SW 1271 (cell line): ENCODE results near the gene TLX3.

Experiments used
- DNase-seq, 2 experiments: peaks; one replicate each; lab custom pipeline; 2025; lab: John Stamatoyannopoulos, UW

Gene TLX3

DNA sequence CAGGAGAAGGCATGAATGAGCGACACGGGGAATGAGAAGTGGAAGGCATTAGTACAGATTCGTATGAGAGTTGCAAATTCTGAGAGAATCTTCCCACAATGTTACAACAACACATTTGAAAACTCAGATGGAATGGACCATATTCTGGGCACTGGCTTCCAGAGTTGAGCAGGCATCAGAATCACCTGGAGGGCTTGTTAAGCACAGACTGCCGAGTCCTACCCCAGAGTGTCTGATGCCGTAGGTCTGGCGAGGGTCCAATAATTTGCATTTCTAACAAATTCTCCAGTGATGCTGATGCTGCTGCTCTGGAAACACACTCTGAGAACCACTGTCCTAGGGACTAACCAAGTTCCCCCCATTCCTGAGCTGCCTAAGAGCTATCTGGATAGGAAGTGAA lies 2.9 kb upstream of the TLX3 start:
- DNase-seq, result no peak

DNA sequence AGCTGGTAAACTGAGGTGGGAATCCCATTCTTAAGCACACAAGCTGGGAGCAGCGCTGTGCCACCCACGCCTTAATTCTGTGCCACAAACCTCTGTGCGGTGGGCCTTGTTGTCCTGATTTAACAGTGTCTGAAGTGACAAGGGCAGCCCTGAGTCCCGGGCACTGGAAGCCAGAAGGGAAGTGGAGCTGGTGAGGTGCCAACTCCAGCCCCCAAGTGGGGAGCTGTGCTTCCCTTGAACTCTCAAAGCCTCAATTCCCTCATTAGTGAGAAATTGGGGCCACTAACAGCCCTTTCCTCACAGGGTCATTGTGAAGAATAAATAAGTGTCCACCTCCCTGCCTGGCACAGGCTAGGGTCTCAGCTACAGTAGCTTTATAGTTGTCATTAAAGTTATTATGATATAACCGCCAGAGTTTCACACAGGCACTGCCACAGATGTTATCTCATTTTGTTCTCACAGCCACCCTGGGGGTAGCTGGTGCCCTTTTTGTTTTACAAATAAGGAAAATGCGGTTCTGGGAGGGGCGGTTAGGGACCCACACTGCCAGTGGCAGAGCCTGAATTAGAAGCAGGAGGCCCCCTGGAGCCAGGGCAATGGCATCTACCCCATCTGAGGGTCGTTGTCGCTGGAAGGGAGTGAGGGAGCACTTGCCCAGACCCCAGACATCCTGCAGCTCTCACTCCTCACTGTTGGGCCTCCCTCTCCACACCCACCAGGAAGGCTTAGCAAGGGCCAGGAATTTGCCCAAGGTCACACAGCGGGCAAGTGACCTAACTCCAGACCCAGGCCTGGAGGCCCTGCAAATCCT lies 2.1 kb upstream of the TLX3 start:
- DNase-seq, result no peak

DNA sequence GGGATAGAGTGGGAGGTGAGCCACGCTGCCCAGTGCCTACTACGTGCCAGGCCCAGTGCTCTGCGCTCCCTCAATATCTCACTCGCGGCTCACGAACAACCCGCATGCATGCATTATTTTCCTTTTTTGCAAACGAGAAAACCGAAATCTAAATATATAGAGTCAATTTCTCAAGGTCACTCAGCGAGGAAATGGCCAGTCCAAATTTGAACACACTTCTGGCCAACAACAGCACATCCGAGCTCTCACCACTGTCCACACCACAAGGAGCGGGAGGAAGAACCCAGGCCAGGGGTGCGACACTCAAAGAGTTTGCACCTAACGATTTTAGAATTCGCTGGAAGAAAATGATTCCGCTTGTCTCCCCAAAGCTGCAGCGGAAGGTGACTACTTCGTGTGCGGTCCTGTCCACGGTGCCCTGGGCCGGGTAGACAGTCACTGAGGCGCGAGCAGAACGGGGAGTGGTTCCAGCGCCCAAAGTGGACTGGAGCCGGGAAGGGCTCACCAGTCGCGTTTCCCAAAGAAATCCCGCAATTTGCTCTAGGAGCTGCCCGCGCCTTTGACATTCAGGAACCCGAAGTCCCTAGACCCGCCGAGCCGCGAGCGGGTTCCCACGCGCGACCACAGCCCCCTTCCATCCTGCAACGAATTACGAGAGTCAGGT lies 1.1 kb upstream of the TLX3 start:
- no peak for DNase-seq

DNA sequence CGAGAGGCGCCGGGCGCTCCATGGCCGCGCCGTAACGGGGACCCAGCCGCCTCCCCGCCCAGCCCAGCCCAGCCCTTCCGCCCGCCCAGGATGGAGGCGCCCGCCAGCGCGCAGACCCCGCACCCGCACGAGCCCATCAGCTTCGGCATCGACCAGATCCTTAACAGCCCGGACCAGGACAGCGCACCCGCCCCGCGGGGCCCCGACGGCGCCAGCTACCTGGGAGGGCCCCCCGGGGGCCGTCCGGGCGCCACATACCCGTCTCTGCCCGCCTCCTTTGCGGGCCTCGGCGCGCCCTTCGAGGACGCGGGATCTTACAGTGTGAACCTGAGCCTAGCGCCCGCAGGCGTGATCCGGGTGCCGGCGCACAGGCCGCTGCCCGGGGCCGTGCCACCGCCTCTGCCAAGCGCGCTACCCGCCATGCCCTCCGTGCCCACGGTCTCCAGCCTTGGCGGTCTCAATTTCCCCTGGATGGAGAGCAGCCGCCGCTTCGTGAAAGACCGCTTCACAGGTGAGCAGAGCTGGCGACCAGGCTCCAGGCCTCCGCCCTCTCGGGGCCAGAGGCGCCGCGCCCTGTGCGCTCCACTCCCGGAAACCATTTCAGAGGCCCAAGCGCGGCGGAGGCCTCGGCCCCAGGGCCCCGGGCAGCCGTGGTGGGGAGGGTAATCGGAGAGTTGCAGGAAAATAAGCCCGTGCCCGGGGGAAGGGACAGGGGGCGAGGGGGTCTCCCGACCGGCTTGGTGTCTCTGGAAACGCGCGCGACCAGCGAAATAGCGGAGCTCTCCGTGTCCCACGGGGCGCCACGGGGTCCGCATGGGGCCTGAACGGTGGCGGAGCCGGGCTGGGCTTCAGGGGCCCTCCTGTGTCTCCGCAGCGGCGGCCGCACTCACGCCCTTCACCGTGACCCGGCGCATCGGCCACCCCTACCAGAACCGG lies 496 bp downstream of the TLX3 start:
- DNase-seq, result no peak

DNA sequence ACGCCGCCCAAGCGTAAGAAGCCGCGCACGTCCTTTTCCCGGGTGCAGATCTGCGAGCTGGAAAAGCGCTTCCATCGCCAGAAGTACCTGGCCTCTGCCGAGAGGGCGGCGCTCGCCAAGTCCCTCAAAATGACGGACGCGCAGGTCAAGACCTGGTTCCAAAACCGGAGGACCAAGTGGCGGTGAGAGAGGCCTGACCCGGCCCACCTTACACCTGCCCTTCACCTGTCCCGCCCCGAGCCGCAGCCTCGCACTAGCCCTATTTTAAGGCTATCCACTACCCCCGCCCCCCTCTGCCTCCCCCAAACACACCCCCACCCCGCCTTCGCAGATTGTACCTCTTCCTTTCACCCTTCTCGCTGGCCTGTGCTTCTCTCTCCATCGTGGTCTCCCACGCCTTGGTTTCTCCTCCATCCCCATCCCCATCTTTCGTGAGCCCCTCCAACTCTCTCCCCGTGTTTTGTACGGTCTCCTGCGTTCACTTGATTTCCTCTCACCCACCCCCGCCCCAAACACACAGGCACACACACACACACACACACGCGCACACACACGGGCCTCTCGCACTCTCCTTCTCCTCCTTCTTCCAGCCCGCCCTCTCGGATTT lies 1.3 kb downstream of the TLX3 start:
- no peak for DNase-seq

DNA sequence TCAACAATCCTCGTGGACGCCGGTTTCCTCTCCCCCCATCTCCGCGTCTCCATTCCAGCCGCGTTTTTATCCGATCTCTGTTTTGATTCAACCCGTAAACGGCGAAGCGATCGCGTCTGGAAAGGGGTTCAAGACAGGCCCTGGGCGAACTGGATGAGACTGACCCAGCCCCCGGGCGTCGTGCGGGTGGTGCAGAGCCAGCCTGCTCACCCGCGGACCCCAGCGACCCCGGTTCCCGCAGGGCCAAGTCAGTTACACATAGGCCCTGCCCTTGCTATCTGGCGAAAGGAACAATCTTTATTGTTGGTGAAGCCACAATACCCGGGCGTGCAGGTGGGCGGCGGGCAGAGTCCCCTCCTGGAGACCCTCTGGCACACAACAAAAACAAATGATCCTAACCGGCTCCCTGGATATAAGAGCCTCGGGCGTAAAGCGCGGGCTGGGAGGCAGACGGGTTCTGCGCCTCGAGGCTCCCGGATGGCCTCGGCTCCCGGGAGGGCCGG lies 1.8 kb downstream of the TLX3 start:
- no peak for DNase-seq

DNA sequence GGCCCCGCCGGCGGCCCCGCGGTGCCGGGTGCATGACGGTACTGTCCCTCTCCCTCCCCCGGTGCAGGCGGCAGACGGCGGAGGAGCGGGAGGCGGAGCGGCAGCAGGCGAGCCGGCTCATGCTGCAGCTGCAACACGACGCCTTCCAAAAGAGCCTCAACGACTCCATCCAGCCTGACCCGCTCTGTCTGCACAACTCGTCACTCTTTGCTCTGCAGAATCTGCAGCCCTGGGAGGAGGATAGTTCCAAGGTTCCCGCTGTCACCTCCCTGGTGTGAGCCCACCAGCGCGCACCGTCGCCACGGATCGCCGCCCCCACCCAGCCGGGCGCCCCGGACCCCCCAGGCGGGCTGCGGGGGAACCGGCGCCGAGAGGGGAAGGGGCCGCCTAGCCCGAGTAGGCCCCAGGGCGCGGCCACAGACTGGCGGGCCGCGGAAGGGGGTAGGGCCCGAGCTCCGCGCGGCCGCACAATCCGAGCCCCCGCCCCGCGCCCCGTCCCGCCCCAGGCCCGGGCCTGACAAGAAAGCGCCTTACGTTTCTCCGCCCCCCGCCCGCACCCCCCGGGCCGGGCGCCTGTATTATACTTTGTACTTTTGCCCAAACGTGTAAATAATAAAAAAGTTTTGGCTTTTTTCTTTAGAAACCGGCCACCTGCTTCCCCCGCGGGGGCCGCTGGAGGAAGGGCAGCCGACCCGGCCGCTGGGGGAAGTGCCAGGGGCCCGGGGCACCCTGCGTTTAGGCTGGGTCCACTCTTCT lies 2.5 kb downstream of the TLX3 start:
- no peak for DNase-seq

DNA sequence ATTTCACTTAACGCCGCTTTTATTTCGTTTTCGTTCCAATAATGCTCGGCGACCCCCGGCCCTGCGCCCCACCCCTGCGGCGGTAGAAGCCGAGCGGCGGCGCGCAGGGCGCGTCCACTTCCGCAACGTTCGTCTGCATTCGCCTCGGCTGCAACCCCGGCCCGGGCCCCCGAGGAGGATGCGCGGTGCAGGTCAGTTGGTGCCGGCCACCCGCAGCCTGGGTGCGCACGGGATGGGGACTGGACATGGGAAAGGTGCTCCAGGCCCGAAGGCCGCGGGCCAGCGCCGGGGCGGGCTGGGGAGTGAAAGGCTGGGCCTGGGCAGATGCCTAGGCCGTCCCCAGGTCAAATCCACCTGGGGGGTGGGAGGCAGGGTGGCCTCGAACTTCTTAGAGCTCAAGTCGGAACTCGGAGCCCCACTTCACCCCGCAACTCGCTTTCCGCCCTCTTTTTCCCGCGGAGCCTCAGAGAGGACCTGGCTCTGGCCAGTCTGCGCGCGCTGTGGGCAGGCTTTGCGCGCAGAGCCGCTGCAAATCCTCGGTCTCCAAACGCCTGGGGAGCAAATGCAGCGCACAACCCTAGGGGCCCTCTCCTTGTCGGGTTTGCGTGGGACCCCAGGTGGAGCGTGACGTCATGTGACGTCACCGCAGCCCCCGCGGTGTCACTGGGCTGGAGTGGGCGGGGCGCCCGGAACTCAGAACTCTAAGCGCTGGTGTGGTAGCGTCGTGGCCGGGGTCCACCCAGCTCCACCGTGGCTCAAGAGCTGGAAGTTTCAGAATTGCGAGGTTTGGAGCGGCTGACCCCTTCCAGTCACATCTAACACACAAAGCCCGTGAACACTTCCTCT lies 3.3 kb downstream of the TLX3 start:
- DNase-seq, result no peak

DNA sequence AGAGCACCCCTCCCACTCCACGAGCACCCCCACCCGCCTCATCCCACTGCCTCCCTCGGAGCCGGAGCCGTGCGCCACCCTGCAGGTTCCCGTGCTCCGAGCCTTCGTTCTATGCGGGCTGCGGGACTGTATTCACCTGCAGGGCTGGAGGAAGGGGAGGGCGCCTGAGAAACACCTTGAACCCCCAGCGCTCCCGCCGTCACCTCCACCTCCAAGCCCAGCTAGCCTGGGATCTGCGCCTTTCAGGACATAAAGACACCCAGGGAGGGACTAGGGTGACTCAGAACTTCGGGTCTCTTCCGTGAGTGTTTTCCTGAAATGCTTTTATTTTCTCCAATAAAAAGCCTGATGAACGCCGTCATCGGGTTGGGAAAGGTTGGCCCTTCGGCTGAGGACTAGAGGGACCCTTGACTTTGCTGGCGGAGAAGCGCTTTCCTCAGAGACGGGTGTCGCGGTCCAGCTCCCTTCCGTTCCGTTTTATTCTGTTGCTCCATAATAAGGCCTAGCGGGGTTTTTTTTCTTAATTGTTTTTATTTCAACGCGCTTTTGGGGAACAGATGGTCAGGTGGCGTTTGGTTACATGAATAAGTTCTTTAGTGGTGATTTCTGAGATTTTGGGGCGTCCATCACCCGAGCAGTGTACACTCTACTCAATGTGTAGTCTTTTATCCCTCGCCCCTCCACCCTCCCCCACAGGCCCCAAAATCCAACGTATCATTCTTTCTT lies 4.6 kb downstream of the TLX3 start:
- DNase-seq, result no peak

DNA sequence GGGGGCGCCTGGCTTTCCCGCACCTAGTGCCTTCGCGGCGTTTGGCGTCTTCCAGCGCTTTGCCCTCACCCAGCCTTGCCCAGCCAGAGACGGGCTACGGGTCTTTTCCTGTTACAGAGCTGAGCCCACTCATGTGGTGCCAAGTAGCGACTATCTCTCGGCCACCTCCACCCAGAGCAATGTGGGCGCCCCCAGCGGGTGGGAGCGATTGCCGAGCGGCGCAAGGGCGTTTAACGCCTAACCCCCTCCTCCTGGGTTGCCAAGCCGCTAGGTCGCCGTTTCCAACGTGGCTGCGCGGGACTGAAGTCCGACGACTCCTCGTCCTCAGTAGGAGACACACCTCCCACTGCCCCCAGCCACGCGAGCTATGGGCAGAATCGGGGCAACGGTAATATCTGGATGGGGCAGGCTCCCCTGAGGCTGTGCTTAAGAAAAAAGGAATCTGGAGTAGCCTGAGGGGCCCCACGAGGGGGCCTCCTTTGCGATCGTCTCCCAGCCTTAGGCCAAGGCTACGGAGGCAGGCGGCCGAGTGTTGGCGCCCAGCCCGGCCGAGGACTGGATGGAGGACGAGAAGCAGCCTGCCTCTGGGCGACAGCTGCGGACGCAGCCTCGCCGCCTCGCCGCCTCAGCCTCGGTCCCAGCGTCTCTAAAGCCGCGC lies 5.8 kb downstream of the TLX3 start:
- no peak for DNase-seq

DNA sequence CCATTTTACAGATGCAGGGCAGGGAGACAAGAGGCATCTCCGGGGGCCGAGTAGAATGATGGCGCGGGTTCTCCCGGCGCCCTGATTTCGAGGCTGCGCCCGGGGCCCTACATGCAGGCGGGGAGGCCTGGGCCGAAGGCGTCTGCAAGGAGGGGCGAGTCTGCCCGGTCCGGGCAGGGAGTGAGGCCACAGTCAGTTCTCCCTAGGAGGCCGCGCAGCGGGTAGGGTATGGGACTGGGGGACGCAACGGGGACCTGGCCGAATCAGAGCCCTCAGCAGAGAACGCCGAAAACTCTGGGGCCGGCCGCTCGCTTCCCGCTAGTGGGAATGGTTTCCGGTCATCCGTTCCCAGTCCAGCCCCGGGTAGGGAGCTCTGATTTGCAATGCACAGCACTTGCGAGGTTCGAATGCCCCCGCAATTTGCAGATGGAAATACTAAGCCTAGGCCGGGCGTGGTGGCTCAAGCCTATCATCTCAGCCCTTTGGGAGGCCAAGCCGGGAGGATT lies 6.4 kb downstream of the TLX3 start:
- DNase-seq, result no peak

DNA sequence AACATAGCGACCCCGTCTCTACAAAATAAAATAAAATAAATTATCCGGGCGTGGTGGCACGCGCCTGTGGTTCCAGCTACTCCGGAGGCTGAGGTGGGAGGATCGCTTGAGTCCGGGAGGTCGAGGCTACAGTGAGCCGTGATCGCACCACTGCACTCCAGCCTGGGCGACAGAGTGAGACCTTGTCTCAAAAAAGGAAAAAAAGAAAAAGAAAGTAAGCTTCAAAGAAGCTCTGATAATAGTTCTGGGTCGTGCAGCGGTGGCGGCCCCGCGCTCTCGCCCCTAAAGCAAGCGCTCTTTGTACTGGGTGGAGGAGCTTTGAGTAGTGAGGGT lies 6.8 kb downstream of the TLX3 start:
- DNase-seq, result no peak

DNA sequence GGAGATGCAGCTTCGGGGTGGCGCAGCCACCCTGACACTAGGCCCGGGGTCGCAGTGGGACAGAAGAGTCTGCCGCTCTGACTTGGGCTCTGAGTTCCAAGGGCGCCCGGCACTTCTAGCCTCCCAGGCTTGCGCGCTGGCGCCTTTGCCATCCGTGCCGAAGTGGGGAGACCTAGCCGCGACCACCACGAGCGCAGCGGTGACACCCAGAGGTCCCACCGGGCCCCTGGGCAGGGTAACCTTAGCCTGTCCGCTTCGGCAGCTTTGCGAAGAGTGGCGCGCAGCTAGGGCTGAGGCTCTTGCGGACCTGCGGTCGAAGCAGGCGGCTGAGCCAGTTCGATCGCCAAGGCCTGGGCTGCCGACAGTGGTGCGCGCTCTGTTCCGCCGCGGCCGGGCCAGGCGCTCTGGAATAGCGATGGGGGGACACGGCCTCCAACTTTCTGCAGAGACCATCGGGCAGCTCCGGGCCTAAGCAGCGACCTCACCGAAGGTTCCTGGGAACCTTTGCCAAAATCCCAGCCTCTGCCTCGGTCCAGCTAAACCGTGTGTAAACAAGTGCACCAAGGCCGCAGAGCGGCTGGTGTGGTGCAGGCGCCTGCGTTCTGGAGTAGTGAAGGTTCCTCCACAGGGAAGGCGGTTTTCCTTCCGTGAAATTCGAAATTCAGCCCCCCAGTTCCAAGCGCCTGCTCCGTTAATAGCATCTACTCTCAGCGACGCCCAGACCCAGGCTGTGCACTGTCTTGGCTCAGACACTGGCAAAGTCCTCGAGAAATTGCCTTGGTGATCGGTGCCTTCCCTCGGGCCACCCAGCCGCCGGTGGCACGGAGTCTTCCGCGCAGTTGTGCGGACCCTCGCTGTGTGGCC lies 7.4 kb downstream of the TLX3 start:
- DNase-seq, result no peak

DNA sequence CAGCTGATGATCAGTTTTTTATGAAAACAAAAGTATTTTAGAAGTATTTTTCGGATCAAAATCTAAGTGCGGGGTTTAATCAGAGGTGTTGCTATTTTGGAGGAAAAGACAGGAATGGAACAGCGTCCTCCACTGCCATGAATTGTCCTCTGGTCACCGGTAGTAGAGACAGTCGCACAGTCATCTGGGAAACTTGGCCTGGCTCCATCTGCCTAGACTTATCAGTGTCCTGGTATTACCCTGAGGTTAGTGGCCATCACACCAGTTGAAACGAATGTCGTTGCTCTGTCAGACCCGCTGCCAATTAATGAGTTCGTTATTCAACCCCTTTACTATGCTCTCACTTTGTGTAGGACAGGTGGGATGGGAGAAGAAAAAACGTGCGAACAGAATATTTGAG lies 8.2 kb downstream of the TLX3 start:
- DNase-seq, result no peak

DNA sequence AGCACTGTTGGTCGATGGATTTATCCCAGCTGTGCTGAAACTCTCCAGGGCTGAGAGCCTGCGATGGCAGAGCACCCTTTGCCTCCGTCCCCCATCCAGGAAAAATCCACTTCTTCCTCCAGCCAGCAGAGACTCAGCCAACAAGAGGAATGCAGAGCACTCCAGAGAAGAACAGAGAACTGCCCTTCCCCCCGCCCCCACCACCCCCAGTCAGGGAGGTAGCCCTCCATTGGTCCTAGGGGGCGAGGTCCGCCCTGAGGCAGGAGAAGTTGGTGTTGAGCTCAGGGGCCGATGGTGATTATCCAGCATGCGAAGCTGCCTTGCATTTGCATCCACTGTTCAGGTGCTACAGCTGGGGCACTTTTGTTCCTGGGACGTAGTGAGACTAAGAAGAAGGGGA lies 9.0 kb downstream of the TLX3 start:
- no peak for DNase-seq

DNA sequence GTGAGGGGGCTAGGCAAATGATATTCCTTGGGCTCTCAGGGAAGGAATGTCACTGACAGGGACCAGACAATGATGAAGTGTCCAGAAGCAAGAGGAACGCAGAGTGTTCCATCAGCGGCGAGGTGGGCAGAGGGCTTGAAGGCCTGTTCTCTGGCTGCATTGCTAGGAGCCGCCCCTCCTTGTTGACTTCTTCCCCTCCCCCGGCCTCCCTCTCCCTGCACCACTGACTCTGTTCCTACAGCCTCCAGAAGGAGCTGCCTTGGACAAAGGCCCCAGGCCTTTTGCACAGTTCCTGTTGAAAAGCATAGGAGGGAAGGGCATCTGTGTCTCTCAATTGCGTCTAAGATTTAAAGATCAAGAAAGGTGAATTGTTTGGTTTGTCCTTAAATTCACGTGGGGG lies 12.4 kb downstream of the TLX3 start:
- no peak for DNase-seq

DNA sequence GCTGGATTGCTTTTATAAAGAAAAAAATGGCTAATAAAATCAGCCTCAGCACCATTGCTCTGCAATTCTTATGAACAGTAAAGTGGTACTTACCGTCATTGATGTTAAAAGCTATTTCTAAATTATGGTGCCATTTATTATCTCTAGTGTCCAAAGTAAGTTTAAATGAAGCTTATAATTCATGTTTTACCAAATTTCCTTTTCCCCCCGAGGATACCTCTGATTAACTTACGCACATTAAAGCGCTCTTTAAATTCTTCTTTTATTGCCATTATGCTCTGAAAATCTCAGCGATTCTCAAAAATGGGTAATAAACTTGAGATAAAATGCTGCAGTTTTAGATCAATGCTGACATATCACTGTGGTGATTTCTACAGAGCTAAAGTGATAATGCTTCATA lies 13.5 kb downstream of the TLX3 start:
- no peak for DNase-seq

DNA sequence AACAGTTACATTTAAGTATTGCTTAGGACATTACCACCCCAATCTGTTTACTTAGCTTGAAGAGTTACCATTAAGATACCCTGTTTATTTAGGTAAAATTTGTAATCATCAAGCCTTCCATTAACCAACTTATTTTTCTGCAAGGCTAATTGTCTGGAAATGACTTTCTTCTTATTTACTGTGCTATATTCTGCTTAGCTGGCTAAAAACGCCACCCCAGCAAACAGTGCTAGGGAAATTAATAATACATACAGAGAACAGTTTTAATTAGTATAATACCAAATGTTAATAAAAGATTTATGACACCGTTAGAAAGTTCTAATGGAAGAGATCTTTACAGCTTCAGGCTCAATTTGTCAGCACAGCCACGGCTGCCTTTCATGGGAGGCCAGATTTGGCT lies 14.0 kb downstream of the TLX3 start:
- DNase-seq, result no peak
